ENCODE measurements around the gene NR3C2. TPM values are rescaled to one million over a fixed set of nuclear protein-coding genes. Genes with fewer than 3 reads are reported as not detected.

NR3C2 gene
- total RNA-seq, 1 donor from 2014 or later, result 4.3 TPM

DNA sequence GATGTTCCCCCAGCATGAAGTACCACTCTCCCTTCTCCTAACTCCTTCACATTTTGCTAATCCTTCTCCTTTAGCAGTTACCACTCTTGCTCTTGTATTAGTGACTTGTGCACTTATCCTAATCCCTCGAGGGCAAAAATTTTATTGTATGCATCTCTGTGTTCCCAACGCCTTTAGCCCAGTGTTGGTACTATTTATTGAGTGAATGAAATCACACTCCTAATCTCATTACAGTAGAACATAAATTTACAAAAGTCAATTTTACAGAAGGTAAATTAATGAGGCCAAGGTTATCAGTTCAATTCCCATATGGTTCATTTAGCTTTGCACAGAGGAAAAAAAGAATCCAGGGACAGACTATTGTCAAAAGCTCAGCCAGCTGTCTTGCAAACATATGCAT, 178.4 kb downstream of the NR3C2 start:
- no peak for DNase-seq (ENCODE audit: low spot score)

GRCh38 chr4:148263127-148263526, 179.1 kb downstream of the NR3C2 start:
- no peak for DNase-seq (ENCODE audit: low spot score)

DNA sequence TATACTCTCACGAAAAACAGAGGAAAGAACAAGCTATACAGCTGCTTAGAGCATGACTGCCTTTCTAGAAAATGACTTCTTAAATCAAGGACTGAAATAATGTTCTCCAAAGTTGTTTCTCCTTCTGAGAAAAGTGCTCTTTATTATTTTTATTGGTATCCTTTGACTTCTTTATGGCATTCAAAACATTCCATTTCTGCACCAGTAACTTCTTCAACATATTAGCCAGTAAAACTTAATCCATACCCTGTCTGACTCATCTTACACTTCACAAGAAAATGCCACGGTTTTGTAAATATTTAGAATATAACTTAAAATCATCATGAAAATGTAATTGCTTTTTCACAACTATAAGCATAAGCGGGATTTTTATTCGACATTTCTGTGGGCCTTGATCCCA, 180.4 kb downstream of the NR3C2 start:
- no peak for DNase-seq (ENCODE audit: low spot score)

DNA sequence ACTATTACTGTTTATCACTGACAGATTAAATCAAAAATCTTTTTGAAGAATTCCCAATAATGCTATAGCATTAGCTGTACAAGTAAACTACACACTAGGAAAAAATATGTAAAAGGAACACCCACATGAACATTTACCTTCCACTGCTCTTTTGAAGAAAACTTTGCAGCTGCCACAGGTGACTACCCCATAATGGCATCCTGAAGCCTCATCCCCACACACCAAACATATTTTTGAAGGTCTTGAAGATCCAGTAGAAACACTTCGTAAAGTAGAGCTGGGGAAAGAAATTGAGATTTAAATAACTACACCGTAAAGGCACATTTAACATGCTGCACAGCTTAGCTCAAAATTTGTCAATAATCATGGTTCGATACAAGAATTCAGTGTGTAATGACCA, 182.4 kb downstream of the NR3C2 start:
- DNase-seq (ENCODE audit: low spot score), result no peak

DNA sequence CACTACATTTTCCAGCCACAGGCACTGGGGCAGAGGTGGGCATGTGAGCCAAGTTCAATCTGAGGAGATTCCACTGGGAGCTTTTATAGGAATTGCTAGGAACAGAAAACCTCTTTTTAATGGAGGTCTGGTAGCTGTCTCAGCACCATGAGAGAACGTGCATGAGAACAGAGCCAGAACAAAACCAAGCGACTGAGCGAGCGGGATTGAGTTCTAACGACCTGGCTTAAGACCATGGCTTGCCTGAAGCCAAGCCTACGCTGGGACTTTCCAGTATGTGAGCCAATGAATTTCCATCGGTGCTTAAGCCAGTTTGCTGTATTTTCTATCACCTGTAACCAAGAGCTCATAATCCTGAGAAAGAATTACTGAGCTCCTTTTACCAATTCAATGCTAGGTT, 183.7 kb downstream of the NR3C2 start:
- DNase-seq (ENCODE audit: low spot score), result no peak

- DNase-seq (ENCODE audit: low spot score), result no peak
Measured at GRCh38 chr4:148255344-148255720, 186.9 kb downstream of the NR3C2 start.

DNA sequence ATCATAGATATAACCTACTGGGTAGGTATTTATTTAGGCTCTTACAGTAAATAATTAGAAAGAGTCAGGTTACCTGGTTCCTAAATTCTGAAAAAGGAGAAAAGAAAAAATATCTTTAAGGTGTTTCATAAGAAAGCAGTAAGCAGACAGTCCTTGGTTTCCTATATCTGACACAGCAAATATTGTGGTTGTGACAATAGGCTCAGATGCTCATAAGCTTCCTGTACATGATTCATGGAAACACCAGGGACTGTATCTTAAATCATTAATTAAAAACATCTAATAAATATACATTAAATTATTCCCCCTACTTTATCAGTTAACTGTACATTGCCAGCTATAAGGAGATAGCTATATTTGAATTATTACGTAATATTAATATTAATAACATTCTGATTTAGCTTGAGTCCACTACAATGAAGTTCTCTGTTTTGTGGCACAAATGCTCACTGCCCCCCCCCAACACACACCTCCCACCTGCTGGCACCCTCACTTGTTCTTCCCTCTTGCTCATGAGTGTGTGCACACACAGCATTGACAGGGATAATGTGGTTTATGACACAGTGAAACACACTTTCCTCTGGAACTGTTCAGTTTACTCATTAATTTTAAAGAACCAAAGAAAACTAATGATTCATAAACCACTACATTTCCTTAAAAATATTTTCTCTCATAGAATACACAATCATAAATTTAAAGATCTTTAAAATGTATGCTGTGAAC, 187.4 kb downstream of the NR3C2 start:
- no peak for DNase-seq (ENCODE audit: low spot score)

DNA sequence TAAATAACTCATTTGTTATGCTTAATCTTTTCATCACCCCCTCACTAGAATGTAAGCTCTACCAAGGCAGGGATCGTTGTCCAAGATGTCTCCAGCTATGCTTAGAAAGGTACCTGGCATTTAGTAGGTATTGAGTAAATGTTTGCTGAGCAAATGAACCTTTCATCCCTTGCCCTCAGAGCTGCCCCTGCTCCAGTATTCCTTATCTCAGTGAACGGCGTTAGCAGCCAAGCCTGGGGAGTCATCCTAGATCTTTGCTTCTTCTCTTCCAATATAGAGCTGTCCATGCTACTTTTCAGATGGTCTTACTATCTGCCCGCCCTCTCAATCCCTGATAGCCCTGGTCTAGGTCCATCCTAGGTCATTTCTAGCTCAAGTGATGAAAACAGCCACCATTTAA, 188.4 kb downstream of the NR3C2 start:
- no peak for DNase-seq (ENCODE audit: low spot score)

GRCh38 chr4:148248824-148249223, 193.4 kb downstream of the NR3C2 start:
- no peak for DNase-seq (ENCODE audit: low spot score)

DNA sequence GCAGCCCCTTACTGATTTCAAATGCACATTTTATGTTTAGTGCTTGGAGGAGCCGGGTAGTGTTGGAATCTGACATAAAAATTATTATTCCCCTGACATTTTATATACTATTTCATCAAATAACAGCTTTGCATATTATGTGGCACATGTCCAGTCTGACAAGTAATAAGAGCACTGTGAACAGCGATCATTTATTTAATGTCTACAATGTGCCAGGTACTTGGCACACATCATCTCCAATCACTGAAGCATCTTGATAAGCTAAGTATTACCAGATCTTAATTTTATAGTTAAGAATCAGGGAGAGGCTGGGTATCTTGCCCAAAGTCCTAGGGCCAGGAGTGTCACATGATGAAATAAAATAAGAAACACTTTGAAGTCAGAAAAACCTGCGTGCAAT, 197.2 kb downstream of the NR3C2 start:
- DNase-seq (ENCODE audit: low spot score), result no peak

DNA sequence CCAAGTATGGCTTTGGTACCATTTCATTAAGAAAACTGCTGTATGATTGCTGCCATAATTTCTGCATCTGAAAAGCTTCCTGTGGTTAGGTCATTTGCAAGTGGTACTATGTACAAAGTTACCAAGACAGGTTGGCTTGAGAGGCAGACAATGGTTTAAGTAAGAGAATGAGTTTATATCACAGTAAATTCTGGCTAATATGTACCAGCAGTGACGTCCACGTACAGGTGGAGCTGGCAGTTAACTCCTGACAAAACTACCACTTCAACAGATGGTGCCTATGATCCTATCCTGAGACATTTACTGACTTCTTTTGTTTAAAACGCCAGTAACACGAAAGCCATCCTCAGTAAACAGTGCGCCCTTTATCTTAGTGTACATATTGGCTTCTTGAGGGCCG, 198.4 kb downstream of the NR3C2 start:
- no peak for DNase-seq (ENCODE audit: low spot score)

DNA sequence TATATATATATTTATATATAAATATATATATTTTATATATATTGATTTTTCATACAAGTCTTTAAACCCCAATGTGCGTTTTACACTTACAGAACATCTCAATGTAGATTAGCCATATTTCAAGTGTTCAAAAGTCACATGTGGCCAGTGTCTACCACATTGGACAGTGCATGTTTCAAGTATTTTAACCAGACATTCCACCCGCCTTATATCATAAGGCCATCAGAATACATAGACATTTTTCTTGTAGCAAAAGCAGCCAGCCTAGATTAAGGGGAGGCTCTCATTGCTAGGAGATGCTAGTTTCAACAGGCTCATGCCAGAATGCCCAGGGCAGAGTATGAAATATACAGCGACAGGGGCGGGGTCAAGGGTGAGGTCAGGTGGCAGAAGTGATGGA, 202.0 kb downstream of the NR3C2 start:
- no peak for DNase-seq (ENCODE audit: low spot score)

DNA sequence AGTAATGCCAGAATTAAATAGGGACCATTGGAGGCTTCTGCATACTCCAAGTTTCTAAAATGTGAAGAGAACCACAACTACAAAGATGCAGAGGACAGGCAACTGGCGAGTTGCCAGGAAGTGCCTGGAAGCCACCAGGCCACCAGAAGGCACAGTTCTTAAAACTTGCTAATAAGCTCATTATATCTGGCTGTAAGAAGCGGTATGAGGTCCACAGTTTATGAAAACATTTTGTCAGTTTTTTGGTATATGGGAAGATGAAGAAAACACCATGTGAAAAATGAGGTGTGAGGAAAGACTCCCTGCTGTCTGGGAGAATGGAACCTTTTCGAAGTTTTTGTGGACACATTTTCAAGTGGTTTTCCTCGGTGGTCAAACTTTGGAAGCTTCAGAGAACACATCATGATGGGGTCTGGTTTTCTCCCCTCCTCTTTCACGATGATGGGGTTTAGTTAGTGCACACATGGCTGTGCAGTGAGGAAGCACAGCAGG, 202.7 kb downstream of the NR3C2 start:
- DNase-seq (ENCODE audit: low spot score), result no peak

GRCh38 chr4:148238811-148239493, 203.3 kb downstream of the NR3C2 start:
- DNase-seq (ENCODE audit: low spot score), result no peak

- DNase-seq (ENCODE audit: low spot score), result no peak
Measured at GRCh38 chr4:148238086-148238485, 204.1 kb downstream of the NR3C2 start.

- DNase-seq (ENCODE audit: low spot score), result no peak
Measured at GRCh38 chr4:148235809-148236208, 206.4 kb downstream of the NR3C2 start.

- no peak for DNase-seq (ENCODE audit: low spot score)
Measured at GRCh38 chr4:148229798-148230197, 212.4 kb downstream of the NR3C2 start.

DNA sequence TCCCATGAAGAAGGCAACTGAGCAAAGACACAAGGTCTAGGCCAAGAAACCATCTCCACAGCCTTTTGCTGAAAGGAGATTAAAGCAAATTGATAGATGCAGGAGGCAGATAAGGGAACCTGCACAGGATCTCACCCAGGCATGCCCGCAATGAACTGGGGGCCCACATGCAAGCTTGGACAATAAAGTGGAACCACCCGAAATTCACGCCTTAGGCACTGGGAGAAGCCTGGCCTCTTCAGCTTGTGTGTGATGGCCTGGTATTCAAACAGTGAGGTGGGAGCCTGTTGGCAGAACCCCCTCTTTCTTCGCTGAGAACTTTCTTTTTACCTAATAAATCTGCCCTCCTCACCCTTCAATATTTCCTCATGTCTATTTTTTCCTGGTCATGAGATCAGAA, 213.2 kb downstream of the NR3C2 start:
- DNase-seq (ENCODE audit: low spot score), result no peak

DNA sequence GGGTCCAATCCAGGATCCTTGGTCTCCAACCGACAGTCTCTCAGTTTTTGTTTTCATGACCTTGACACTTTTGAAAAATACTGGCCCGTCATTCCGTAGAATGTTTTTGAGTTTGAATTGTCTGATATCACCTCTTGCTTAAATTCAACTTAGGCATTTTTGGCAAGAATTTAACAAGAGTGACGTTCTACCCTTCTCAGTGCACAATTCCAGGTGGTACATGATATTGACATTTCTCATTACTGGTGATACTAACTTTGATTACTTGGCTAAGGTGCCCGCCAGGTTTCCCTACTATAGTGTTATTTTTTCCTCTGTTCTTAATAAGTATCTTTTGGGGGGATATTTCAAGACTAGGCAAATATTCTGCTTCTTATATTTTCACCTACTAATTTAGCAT, 215.1 kb downstream of the NR3C2 start:
- DNase-seq (ENCODE audit: low spot score), result no peak

DNA sequence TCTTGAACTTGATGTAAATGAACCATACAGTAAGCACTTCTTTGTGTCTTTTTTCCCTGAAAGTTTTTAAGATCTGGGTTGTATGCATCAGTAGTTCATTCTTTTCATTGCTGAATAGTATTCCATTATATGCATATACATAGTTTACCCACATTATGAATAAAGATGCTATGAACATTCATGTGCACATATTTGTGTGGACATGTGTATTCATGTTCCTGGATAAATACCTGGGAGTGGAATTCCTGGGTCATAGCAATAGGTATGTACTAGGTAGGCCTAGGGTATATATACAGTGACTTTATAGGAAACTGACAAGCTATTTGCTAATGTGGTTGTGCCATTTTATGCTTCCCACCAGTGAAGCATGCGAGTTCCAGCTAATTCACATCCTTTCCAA, 215.9 kb downstream of the NR3C2 start:
- DNase-seq (ENCODE audit: low spot score), result no peak

- no peak for DNase-seq (ENCODE audit: low spot score)
Measured at GRCh38 chr4:148225639-148226038, 216.6 kb downstream of the NR3C2 start.

GRCh38 chr4:148224476-148224875, 217.7 kb downstream of the NR3C2 start:
- no peak for DNase-seq (ENCODE audit: low spot score)

DNA sequence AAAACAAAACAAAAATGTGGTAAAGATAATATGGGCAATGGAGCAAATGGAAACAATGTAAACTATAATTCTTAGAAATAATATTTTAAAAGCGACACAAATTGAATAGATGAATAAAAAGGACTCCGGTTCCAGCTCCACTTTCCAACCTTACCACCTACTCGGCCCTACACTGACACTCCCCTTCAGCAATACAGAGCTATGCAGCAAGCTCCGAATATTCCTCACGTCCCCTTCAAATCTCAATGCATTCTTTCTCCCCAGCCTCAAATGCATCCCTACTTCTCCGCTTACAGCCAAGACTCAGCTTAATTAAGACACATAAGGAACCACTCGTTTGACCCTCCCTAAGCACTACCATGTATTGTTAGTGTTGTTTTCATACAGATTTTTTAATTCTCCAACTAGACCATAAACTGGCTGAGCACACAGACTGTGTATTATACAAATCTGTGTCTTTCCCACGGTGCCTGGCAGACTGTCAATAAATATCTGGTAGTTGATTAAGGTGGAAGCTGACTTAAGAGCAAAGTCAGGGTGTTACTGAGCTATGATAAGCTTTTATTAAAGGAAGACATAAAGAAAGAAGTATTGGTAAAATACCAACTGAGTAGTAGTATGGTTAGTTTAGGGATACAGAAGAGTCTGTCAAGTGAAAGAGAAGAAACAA, 219.1 kb downstream of the NR3C2 start:
- no peak for DNase-seq (ENCODE audit: low spot score)

All from umbilical cord (tissue), 2 donors.